ENCODE measurements around the gene MAGEB5.
"Not testable (repeated sequence)": the region's sequence is repeated elsewhere in the genome, so short reads cannot be mapped to it uniquely, and the experiment has no call there.

MAGEB5 gene

GRCh38 chrX:26215869-26216268 lies at the start of gene MAGEB5:
MAGEB5 (plus strand) TSS chrX:26216169; CDS start chrX:26217302, 1,133 bp downstream.
- no peak for DNase-seq (ENCODE audit: low spot score)

- DNase-seq (ENCODE audit: low spot score): no peak
Measured at GRCh38 chrX:26192204-26192603, 23.8 kb upstream of the MAGEB5 start, which contains the start of gene MAGEB6. MAGEB6 (plus strand) TSS chrX:26192440; CDS start chrX:26193847, 1,407 bp downstream.

GRCh38 chrX:26203561-26203960 lies 12.4 kb upstream of the MAGEB5 start:
- DNase-seq (ENCODE audit: low spot score): no peak

GRCh38 chrX:26204717-26205116 lies 11.3 kb upstream of the MAGEB5 start:
- DNase-seq (ENCODE audit: low spot score): not testable (repeated sequence)

GRCh38 chrX:26208012-26208411 lies 8.0 kb upstream of the MAGEB5 start:
- no peak for DNase-seq (ENCODE audit: low spot score)

GRCh38 chrX:26219351-26219750 lies 3.4 kb downstream of the MAGEB5 start:
- no peak for DNase-seq (ENCODE audit: low spot score)

GRCh38 chrX:26234177-26234576 lies 18.2 kb downstream of the MAGEB5 start:
- no peak for DNase-seq (ENCODE audit: low spot score)

GRCh38 chrX:26253526-26253925 lies 37.6 kb downstream of the MAGEB5 start:
- no peak for DNase-seq (ENCODE audit: low spot score)

- no peak for DNase-seq (ENCODE audit: low spot score)
Measured at GRCh38 chrX:26254436-26254835, 38.5 kb downstream of the MAGEB5 start.

- peak; percentile 29 for DNase-seq (ENCODE audit: low spot score)
Measured at GRCh38 chrX:26262121-26262523, 46.2 kb downstream of the MAGEB5 start.
